H9 (cell line): ENCODE measurements around the gene RYR3. TPM values are rescaled to one million over a fixed set of nuclear protein-coding genes. Genes with fewer than 3 reads are reported as not detected.

Experiments used
- DNase-seq: peaks from one replicate; pipeline ENCODE4 v3.0.0-alpha.2; 2017
- H2AFZ ChIP-seq: one replicate; pipeline ENCODE4 v1.6.1; 2013; ENCODE audit warnings: mild to moderate bottlenecking, low read length, control low read depth, moderate library complexity
- H2AK5ac ChIP-seq: 2 replicates; pipeline ENCODE4 v1.6.1; 2013; ENCODE audit warnings: low read length, control low read depth, mixed read lengths; ENCODE audit not compliant: insufficient read length
- H2BK120ac ChIP-seq: one replicate; pipeline ENCODE4 v1.6.1; 2013; ENCODE audit warnings: low read depth, mild to moderate bottlenecking, low read length, control low read depth, inconsistent platforms; ENCODE audit not compliant: poor library complexity, severe bottlenecking
- H2BK12ac ChIP-seq: 2 replicates; pipeline ENCODE4 v1.6.1; 2013; ENCODE audit warnings: low read length, control low read depth, mixed read lengths, low read depth; ENCODE audit not compliant: insufficient read length
- H2BK15ac ChIP-seq: 2 replicates; pipeline ENCODE4 v1.6.1; 2013; ENCODE audit warnings: low read depth, low read length, control low read depth
- H2BK20ac ChIP-seq: one replicate; pipeline ENCODE4 v1.6.1; 2013; ENCODE audit warnings: low read depth, mild to moderate bottlenecking, low read length, control low read depth, inconsistent platforms; ENCODE audit not compliant: poor library complexity, severe bottlenecking
- H2BK5ac ChIP-seq: 2 replicates; pipeline ENCODE4 v1.6.1; 2013; ENCODE audit warnings: low read length, control low read depth, mixed read lengths; ENCODE audit not compliant: insufficient read length
- H3K14ac ChIP-seq: 2 replicates; pipeline ENCODE4 v1.6.1; 2013; ENCODE audit warnings: low read length, control low read depth; ENCODE audit not compliant: insufficient read depth
- H3K18ac ChIP-seq: 2 replicates; pipeline ENCODE4 v1.6.1; 2013; ENCODE audit warnings: low read depth, mild to moderate bottlenecking, mixed read lengths, low read length, control low read depth; ENCODE audit not compliant: insufficient read length
- H3K23ac ChIP-seq: 2 replicates; pipeline ENCODE4 v1.6.1; 2013; ENCODE audit warnings: low read length, control low read depth, mixed read lengths, low read depth; ENCODE audit not compliant: insufficient read length
- H3K23me2 ChIP-seq: 2 replicates; pipeline ENCODE4 v1.6.1; 2013; ENCODE audit warnings: low read depth, mild to moderate bottlenecking, mixed read lengths, low read length, control low read depth; ENCODE audit not compliant: insufficient read length, poor library complexity, severe bottlenecking
- H3K27ac ChIP-seq: 2 replicates; pipeline ENCODE4 v1.5.1; 2013; ENCODE audit warnings: low read length, control low read depth, mixed read lengths, low read depth; ENCODE audit not compliant: insufficient read length
- H3K27me3 ChIP-seq: 2 replicates; pipeline ENCODE4 v1.6.1; 2013; ENCODE audit warnings: low read length, control low read depth, inconsistent platforms; ENCODE audit not compliant: insufficient read depth
- H3K4ac ChIP-seq: 2 replicates; pipeline ENCODE4 v1.6.1; 2013; ENCODE audit warnings: low read depth, mild to moderate bottlenecking, control low read depth, inconsistent platforms, low read length, moderate library complexity
- H3K4me1 ChIP-seq: 2 replicates; pipeline ENCODE4 v1.6.1; 2013; ENCODE audit warnings: low read length, control low read depth, inconsistent platforms; ENCODE audit not compliant: insufficient read depth
- H3K4me2 ChIP-seq: 2 replicates; pipeline ENCODE4 v1.6.1; 2013; ENCODE audit warnings: low read length, control low read depth, mixed read lengths; ENCODE audit not compliant: insufficient read length, insufficient read depth
- H3K56ac ChIP-seq: 2 replicates; pipeline ENCODE4 v1.6.1; 2013; ENCODE audit warnings: low read depth, mild to moderate bottlenecking, mixed read lengths, low read length, control low read depth; ENCODE audit not compliant: insufficient read length
- H3K79me1 ChIP-seq: 2 replicates; pipeline ENCODE4 v1.6.1; 2013; ENCODE audit warnings: low read depth, mild to moderate bottlenecking, moderate library complexity, low read length, control low read depth, inconsistent platforms; ENCODE audit not compliant: insufficient read depth, poor library complexity, severe bottlenecking
- H3K79me2 ChIP-seq: 2 replicates; pipeline ENCODE4 v1.6.1; 2013; ENCODE audit warnings: low read length, control low read depth, inconsistent platforms; ENCODE audit not compliant: insufficient read depth
- H3K9ac ChIP-seq: 2 replicates; pipeline ENCODE4 v1.6.1; 2013; ENCODE audit warnings: low read length, control low read depth, mixed read lengths; ENCODE audit not compliant: insufficient read length; ENCODE audit errors: extremely low read depth
- H3K9me3 ChIP-seq: one replicate; pipeline ENCODE4 v1.6.1; 2013; ENCODE audit warnings: low read depth, low read length, inconsistent platforms; ENCODE audit not compliant: control insufficient read depth
- H3T11ph ChIP-seq: one replicate; pipeline ENCODE4 v1.6.1; 2013; ENCODE audit warnings: mild to moderate bottlenecking, low read length, control low read depth, inconsistent platforms
- H4K20me1 ChIP-seq: one replicate; pipeline ENCODE4 v1.6.1; 2013; ENCODE audit not compliant: control insufficient read depth, insufficient read length, insufficient read depth
- H4K5ac ChIP-seq: 2 replicates; pipeline ENCODE4 v1.6.1; 2013; ENCODE audit warnings: low read depth, mild to moderate bottlenecking, mixed read lengths, low read length, control low read depth; ENCODE audit not compliant: insufficient read length
- H4K8ac ChIP-seq: replicated peaks from 2 replicates; pipeline ENCODE4 v1.6.1; 2013; ENCODE audit warnings: low read length, control low read depth, mixed read lengths, low read depth; ENCODE audit not compliant: insufficient read length
- H4K91ac ChIP-seq: 2 replicates; pipeline ENCODE4 v1.6.1; 2013; ENCODE audit warnings: low read depth, mild to moderate bottlenecking, moderate library complexity, mixed read lengths, low read length, control low read depth; ENCODE audit not compliant: insufficient read length
- H3K27ac Mint-ChIP-seq, 3 experiments: 2 replicates in 2 of 3; 3 replicates in 1 of 3; pipeline ENCODE4 v1.8.0; 2020 to 2021; ENCODE audit warnings: mixed read lengths in 3 of 3, mild to moderate bottlenecking in 1 of 3, moderate library complexity in 1 of 3
- H3K27me3 Mint-ChIP-seq: 2 replicates; pipeline ENCODE4 v1.8.0; 2021; ENCODE audit warnings: low read depth, mild to moderate bottlenecking, moderate library complexity, mixed read lengths
- H3K36me3 Mint-ChIP-seq, 3 experiments: 2 replicates in 2 of 3; 3 replicates in 1 of 3; pipeline ENCODE4 v1.8.0; 2020 to 2021; ENCODE audit warnings: low read depth in 3 of 3, mixed read lengths in 3 of 3; ENCODE audit not compliant: insufficient read depth in 1 of 3
- H3K4me1 Mint-ChIP-seq, 2 experiments: 2 replicates each; pipeline ENCODE4 v1.8.0; 2020; ENCODE audit warnings: mixed read lengths in 2 of 2
- H3K4me3 Mint-ChIP-seq, 2 experiments: 2 replicates in 1 of 2; 3 replicates in 1 of 2; pipeline ENCODE4 v1.8.0; 2020 to 2021; ENCODE audit warnings: mild to moderate bottlenecking in 2 of 2, mixed read lengths in 2 of 2, moderate library complexity in 1 of 2
- H3K9me3 Mint-ChIP-seq, 2 experiments: 2 replicates in 1 of 2; 3 replicates in 1 of 2; pipeline ENCODE4 v1.8.0; 2020; ENCODE audit warnings: mild to moderate bottlenecking in 2 of 2, mixed read lengths in 2 of 2, moderate library complexity in 1 of 2
- WGBS: extraction: QIAGEN DNeasy Blood & Tissue Kit; methylation state at CpG from one replicate; pipeline ENCODE4 v1.1.7; 2013; ENCODE audit warnings: missing lambda C conversion rate, low lambda C conversion rate, mixed read lengths; ENCODE audit not compliant: insufficient read length; ENCODE audit errors: extremely low coverage; 5-methylcytosine and 5-hydroxymethylcytosine counted together
- total RNA-seq: library from RNA; stranded (reverse); gene quantifications from 2 replicates; pipeline ENCODE4 v1.2.1, GENCODE V29; 2021
- TF ChIP-seq, protein P1 (sequence below): fragments of 200-600 bp; sonication (generic); conservative IDR thresholded peaks from 3 replicates; pipeline ENCODE4 v1.8.0; 2021; ENCODE audit warnings: antibody characterized with exemption, mild to moderate bottlenecking

RYR3 gene
- total RNA-seq, 1 experiment from 2014 or later: 0.85 TPM

DNA sequence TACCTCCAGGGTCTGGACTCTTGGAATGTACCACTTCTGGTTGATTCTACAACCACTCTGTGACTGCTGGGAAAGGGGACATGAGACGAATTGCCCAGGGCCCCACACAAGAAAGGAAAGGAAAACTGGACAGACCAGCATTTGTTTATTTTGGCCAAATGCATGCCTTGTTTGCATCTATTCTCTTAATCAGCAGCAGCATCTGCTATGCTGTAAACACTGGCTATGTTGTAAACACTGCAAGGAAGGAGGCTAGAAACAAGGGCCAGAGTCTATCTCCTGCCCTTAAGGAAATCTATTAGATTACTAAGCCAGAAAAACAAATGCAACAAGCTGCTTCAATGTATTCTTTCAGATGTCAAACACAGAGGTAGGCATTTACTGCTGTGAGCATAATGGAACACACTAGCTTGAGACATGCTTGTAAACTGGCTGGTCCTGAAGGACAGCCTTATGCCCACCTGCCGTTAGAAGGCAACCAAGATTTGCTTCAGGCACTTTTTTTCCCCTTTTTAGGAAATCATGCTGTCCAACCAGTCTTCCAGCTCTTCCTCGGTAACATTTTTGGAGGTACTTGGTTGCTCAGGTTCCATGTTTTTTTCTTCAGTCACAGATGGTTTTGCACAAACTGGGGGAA lies 555.5 kb downstream of the RYR3 start:
- Histone ChIP-seq H2AFZ (no peak overlapping the region), H2BK120ac (no peak overlapping the region), H2BK5ac (no peak overlapping the region), H4K5ac (no peak overlapping the region), H3K27ac (no peak overlapping the region), H3T11ph (no peak overlapping the region), H3K23ac (no peak overlapping the region), H3K79me2 (no peaks in the 10 kb centered on the region), H3K4me2 (no peak overlapping the region), H2BK20ac (no peak overlapping the region), H4K91ac (no peak overlapping the region), H2BK12ac (no peak overlapping the region), H3K27me3 (no peaks in the 10 kb centered on the region), H3K79me1 (no peaks in the 10 kb centered on the region), H2AK5ac (no peak overlapping the region), H3K9me3 (no peaks in the 10 kb centered on the region), H4K20me1 (no peaks in the 10 kb centered on the region), H3K23me2 (no peaks in the 10 kb centered on the region), H3K14ac (no peak overlapping the region), H4K8ac (no peak overlapping the region), H3K4me1 (no peaks in the 10 kb centered on the region), H3K18ac (no peak overlapping the region), H2BK15ac (no peak overlapping the region), H3K9ac (no peak overlapping the region), H3K4ac (no peak overlapping the region), H3K56ac (no peak overlapping the region)
- Mint-ChIP-seq H3K27me3 (no peaks in the 10 kb centered on the region), H3K36me3 (peaks cover 0 to 2% (median 0%) of the 10 kb centered on the region in 3 experiments; a peak in 3 of 7 replicates), H3K27ac (no peak overlapping the region), H3K4me3 (no peak overlapping the region), H3K9me3 (no peaks in the 10 kb centered on the region), H3K4me1 (peaks cover 8 to 13% of the 10 kb centered on the region in 2 experiments; a peak in 3 of 4 replicates)
- no CpG with 5 or more reads among the region's 3 CpGs for WGBS
- TF ChIP-seq, protein P1, sequence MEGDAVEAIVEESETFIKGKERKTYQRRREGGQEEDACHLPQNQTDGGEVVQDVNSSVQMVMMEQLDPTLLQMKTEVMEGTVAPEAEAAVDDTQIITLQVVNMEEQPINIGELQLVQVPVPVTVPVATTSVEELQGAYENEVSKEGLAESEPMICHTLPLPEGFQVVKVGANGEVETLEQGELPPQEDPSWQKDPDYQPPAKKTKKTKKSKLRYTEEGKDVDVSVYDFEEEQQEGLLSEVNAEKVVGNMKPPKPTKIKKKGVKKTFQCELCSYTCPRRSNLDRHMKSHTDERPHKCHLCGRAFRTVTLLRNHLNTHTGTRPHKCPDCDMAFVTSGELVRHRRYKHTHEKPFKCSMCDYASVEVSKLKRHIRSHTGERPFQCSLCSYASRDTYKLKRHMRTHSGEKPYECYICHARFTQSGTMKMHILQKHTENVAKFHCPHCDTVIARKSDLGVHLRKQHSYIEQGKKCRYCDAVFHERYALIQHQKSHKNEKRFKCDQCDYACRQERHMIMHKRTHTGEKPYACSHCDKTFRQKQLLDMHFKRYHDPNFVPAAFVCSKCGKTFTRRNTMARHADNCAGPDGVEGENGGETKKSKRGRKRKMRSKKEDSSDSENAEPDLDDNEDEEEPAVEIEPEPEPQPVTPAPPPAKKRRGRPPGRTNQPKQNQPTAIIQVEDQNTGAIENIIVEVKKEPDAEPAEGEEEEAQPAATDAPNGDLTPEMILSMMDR: no peak
- DNase-seq: no peak
